CD14-positive monocyte (primary cell): ENCODE results near the gene METTL15. TPM values are rescaled to one million over a fixed set of nuclear protein-coding genes. Genes with fewer than 3 reads are reported as not detected.

Experiments used
- DNase-seq, 3 donors: peaks; one replicate each; pipeline ENCODE4 v3.0.0-alpha.2; 2011 to 2022
- H2AFZ ChIP-seq: 2 replicates; pipeline ENCODE4 v1.6.0; 2012; ENCODE audit warnings: mild to moderate bottlenecking, low read depth, low read length, inconsistent platforms; ENCODE audit not compliant: insufficient read depth, poor library complexity, severe bottlenecking
- H3K27ac ChIP-seq, 2 donors: 1 replicate in 1 of 2; 2 replicates in 1 of 2; pipeline ENCODE4 v1.5.1; 2012 to 2013; ENCODE audit warnings: low read length in 2 of 2, control low read depth in 1 of 2, inconsistent platforms in 1 of 2, low read depth in 1 of 2, mild to moderate bottlenecking in 1 of 2
- H3K27me3 ChIP-seq, 2 donors: one replicate each; pipeline versions ENCODE4 v1.6.0 to v1.6.1; 2011 to 2013; ENCODE audit warnings: low read length in 2 of 2; ENCODE audit not compliant: control insufficient read depth in 2 of 2, insufficient read depth in 2 of 2
- H3K36me3 ChIP-seq, 2 donors: replicated peaks in 1 of 2; 1 replicate in 1 of 2; 2 replicates in 1 of 2; pipeline versions ENCODE4 v1.5.1 to v1.6.1; 2012 to 2013; ENCODE audit warnings: low read length in 2 of 2, control low read depth in 1 of 2, inconsistent platforms in 1 of 2, mild to moderate bottlenecking in 1 of 2; ENCODE audit not compliant: insufficient read depth in 2 of 2, control insufficient read depth in 1 of 2
- H3K4me1 ChIP-seq, 2 donors: 1 replicate in 1 of 2; 2 replicates in 1 of 2; pipeline versions ENCODE4 v1.5.1 to v1.6.1; 2012 to 2013; ENCODE audit warnings: low read length in 2 of 2, control low read depth in 1 of 2, inconsistent platforms in 1 of 2, mild to moderate bottlenecking in 1 of 2, moderate library complexity in 1 of 2; ENCODE audit not compliant: insufficient read depth in 2 of 2, control insufficient read depth in 1 of 2
- H3K4me2 ChIP-seq: replicated peaks from 2 replicates; pipeline ENCODE3; 2012; ENCODE audit warnings: low read length, moderate library complexity, mild to moderate bottlenecking; ENCODE audit not compliant: poor library complexity, severe bottlenecking; ENCODE audit errors: extremely low read depth
- H3K4me3 ChIP-seq, 3 experiments: fragments of 200-600 bp in 1 of 3; sonication (generic) in 1 of 3; replicated peaks in 1 of 3; 1 replicate in 2 of 3; 2 replicates in 1 of 3; pipeline ENCODE4 v1.5.1; 2011 to 2013; ENCODE audit warnings: low read length in 3 of 3, mild to moderate bottlenecking in 3 of 3, control low read depth in 2 of 3, low read depth in 2 of 3, inconsistent platforms in 1 of 3, moderate library complexity in 1 of 3
- H3K79me2 ChIP-seq: 2 replicates; pipeline ENCODE4 v1.6.0; 2012; ENCODE audit warnings: mild to moderate bottlenecking, control low read depth, inconsistent platforms, low read length, moderate library complexity; ENCODE audit not compliant: insufficient read depth
- H3K9ac ChIP-seq: 2 replicates; pipeline ENCODE4 v1.6.0; 2017; ENCODE audit warnings: low read length, mild to moderate bottlenecking; ENCODE audit not compliant: insufficient read depth, poor library complexity, severe bottlenecking
- H3K9me3 ChIP-seq, 2 donors: replicated peaks in 1 of 2; 1 replicate in 1 of 2; 2 replicates in 1 of 2; pipeline versions ENCODE4 v1.5.1 to v1.6.1; 2012 to 2013; ENCODE audit warnings: low read length in 2 of 2, control low read depth in 1 of 2; ENCODE audit not compliant: control insufficient read depth in 1 of 2, insufficient read depth in 1 of 2
- H4K20me1 ChIP-seq: 2 replicates; pipeline ENCODE4 v1.6.0; 2012; ENCODE audit warnings: mild to moderate bottlenecking, low read length, control low read depth, moderate library complexity; ENCODE audit not compliant: insufficient read depth
- H3K27ac Mint-ChIP-seq, 7 donors: one replicate each; pipeline ENCODE4 v1.8.0; 2020; ENCODE audit warnings: mild to moderate bottlenecking in 7 of 7, mixed read lengths in 7 of 7, moderate library complexity in 6 of 7, inconsistent platforms in 2 of 7
- H3K27me3 Mint-ChIP-seq, 3 donors: one replicate each; pipeline ENCODE4 v1.8.0; 2021 to 2022; ENCODE audit warnings: low read depth in 3 of 3, mild to moderate bottlenecking in 3 of 3, mixed read lengths in 3 of 3, moderate library complexity in 3 of 3, inconsistent platforms in 1 of 3
- H3K36me3 Mint-ChIP-seq, 2 donors: one replicate each; pipeline ENCODE4 v1.8.0; 2020; ENCODE audit warnings: mixed read lengths in 2 of 2, inconsistent platforms in 1 of 2, mild to moderate bottlenecking in 1 of 2
- H3K4me1 Mint-ChIP-seq: one replicate; pipeline ENCODE4 v1.8.0; 2020; ENCODE audit warnings: mild to moderate bottlenecking, mixed read lengths
- H3K4me3 Mint-ChIP-seq, 2 donors: one replicate each; pipeline ENCODE4 v1.8.0; 2020; ENCODE audit warnings: mild to moderate bottlenecking in 2 of 2, mixed read lengths in 2 of 2, moderate library complexity in 1 of 2
- H3K9me3 Mint-ChIP-seq, 7 donors: one replicate each; pipeline ENCODE4 v1.8.0; 2020 to 2022; ENCODE audit warnings: mixed read lengths in 7 of 7, mild to moderate bottlenecking in 6 of 7, moderate library complexity in 6 of 7, inconsistent platforms in 2 of 7
- CTCF ChIP-seq: fragments of 200-600 bp; IDR thresholded peaks from one replicate; pipeline ENCODE4 v1.8.0; 2022; ENCODE audit warnings: antibody characterized with exemption, mild to moderate bottlenecking
- WGBS: methylation state at CpG from one replicate; pipeline ENCODE4 v1.1.5; 2013; ENCODE audit warnings: missing lambda C conversion rate; ENCODE audit not compliant: insufficient coverage; 5-methylcytosine and 5-hydroxymethylcytosine counted together
- intact Hi-C, 2 donors: fragments of 100-400 bp; cut with micrococcal nuclease; formaldehyde crosslinking; loops; one replicate each; pipeline versions ENCODE4 v1.15.0 to v1.15.1; 2023
- polyA plus RNA-seq, 3 donors: library from polyadenylated mRNA; depleted of rRNA in 1 of 3; unstranded in 2 of 3; stranded (reverse) in 1 of 3; fragments of 300-500 nt in 2 of 3; fragments of >200 nt in 1 of 3; fragmentation: Illumina TruSeq in 2 of 3; gene quantifications; 1 replicate in 2 of 3; 2 replicates in 1 of 3; pipeline ENCODE4 v1.2.3, GENCODE V29; 2012 to 2021

Gene METTL15
- polyA plus RNA-seq, 3 donors: 2.3 to 2.9 (median 2.6) TPM

GRCh38 chr11:28231475-28231874 lies 123.3 kb downstream of the METTL15 start:
- H3K9ac ChIP-seq: no peak overlapping the region
- peaks cover 0 to 2% of the 10 kb centered on the region in 2 donors for H3K36me3 Mint-ChIP-seq
- H3K79me2 ChIP-seq: no peaks in the 10 kb centered on the region
- intact Hi-C loops: no loop called here
- H3K27ac Mint-ChIP-seq: no peak overlapping the region
- no peak overlapping the region for H3K27ac ChIP-seq
- H3K9me3 ChIP-seq: no peaks in the 10 kb centered on the region
- DNase-seq: no peak
- H3K4me2 ChIP-seq: no peak overlapping the region
- H3K27me3 ChIP-seq: no peaks in the 10 kb centered on the region
- no peak for TF ChIP-seq CTCF
- no peaks in the 10 kb centered on the region for H3K27me3 Mint-ChIP-seq
- H3K4me3 Mint-ChIP-seq: no peak overlapping the region
- peaks cover 2 to 6% (median 4%) of the 10 kb centered on the region in 7 donors for H3K9me3 Mint-ChIP-seq
- H3K36me3 ChIP-seq: no peaks in the 10 kb centered on the region
- no peaks in the 10 kb centered on the region for H4K20me1 ChIP-seq
- 94% methylated on average over 2 of the region's 2 CpGs for WGBS
- H2AFZ ChIP-seq: no peak overlapping the region
- no peak overlapping the region for H3K4me3 ChIP-seq
- H3K4me1 Mint-ChIP-seq: no peaks in the 10 kb centered on the region
- no peaks in the 10 kb centered on the region for H3K4me1 ChIP-seq

- H3K9me3 ChIP-seq: no peaks in the 10 kb centered on the region
- intact Hi-C loops: no loop called here
- Mint-ChIP-seq H3K27ac (peak overlapping the region in 1 of 7 donors; percentile 5), H3K4me1 (no peaks in the 10 kb centered on the region), H3K36me3 (peaks cover 0 to 4% of the 10 kb centered on the region in 2 donors), H3K4me3 (no peak overlapping the region), H3K27me3 (peaks cover 0 to 1% (median 0%) of the 10 kb centered on the region in 3 donors), H3K9me3 (peaks cover 2 to 12% (median 7%) of the 10 kb centered on the region in 7 donors)
- H3K4me3 ChIP-seq: no peak overlapping the region
- no peaks in the 10 kb centered on the region for H3K79me2 ChIP-seq
- no peak overlapping the region for H3K27ac ChIP-seq
- no peaks in the 10 kb centered on the region for H3K27me3 ChIP-seq
- H3K9ac ChIP-seq: no peak overlapping the region
- DNase-seq: no peak
- TF ChIP-seq CTCF: no peak
- no peak overlapping the region for H2AFZ ChIP-seq
- H4K20me1 ChIP-seq: no peaks in the 10 kb centered on the region
- no CpG with 5 or more reads among the region's 4 CpGs for WGBS
- no peaks in the 10 kb centered on the region for H3K4me1 ChIP-seq
- H3K36me3 ChIP-seq: no peaks in the 10 kb centered on the region
- H3K4me2 ChIP-seq: no peak overlapping the region
Observed at GRCh38 chr11:28232649-28233048, 124.5 kb downstream of the METTL15 start.
